LoVo (cell line): ENCODE measurements around the gene LGI1.

Experiments
- DNase-seq: peaks from one replicate; pipeline ENCODE4 v3.0.0-alpha.2; 2016; ENCODE audit warnings: low spot score

The LGI1 gene

GRCh38 chr10:93755443-93756116, 2.2 kb upstream of the LGI1 start:
- DNase-seq, result no peak

GRCh38 chr10:93756118-93756517, 1.6 kb upstream of the LGI1 start:
- DNase-seq, result no peak

- no peak for DNase-seq
These were observed 600 bp upstream of the LGI1 start for GRCh38 chr10:93757136-93757535.

GRCh38 chr10:93758508-93758885, 761 bp downstream of the LGI1 start:
- DNase-seq, result no peak

GRCh38 chr10:93758891-93759410, 1.2 kb downstream of the LGI1 start:
- no peak for DNase-seq

- no peak for DNase-seq
These were observed 2.8 kb downstream of the LGI1 start for GRCh38 chr10:93760490-93760889.

GRCh38 chr10:93762979-93763391, 5.2 kb downstream of the LGI1 start:
- DNase-seq, result no peak

GRCh38 chr10:93766918-93767317, 9.2 kb downstream of the LGI1 start:
- no peak for DNase-seq

- no peak for DNase-seq
These were observed 10.1 kb downstream of the LGI1 start for GRCh38 chr10:93767724-93768399.

- DNase-seq, result no peak
These were observed 11.2 kb downstream of the LGI1 start for GRCh38 chr10:93768892-93769291.

GRCh38 chr10:93771354-93771753, 13.6 kb downstream of the LGI1 start:
- DNase-seq, result no peak

GRCh38 chr10:93773120-93773519, 15.4 kb downstream of the LGI1 start:
- no peak for DNase-seq

GRCh38 chr10:93773705-93774104, 16.0 kb downstream of the LGI1 start:
- DNase-seq, result no peak

- no peak for DNase-seq
These were observed 17.6 kb downstream of the LGI1 start for GRCh38 chr10:93775356-93775755.

GRCh38 chr10:93777092-93777491, 19.4 kb downstream of the LGI1 start:
- no peak for DNase-seq

- DNase-seq, result no peak
These were observed 26.3 kb downstream of the LGI1 start for GRCh38 chr10:93784059-93784458.

- DNase-seq, result no peak
These were observed 30.9 kb downstream of the LGI1 start for GRCh38 chr10:93788413-93789208.

GRCh38 chr10:93790439-93790838, 32.7 kb downstream of the LGI1 start:
- no peak for DNase-seq

- no peak for DNase-seq
These were observed 38.4 kb downstream of the LGI1 start for GRCh38 chr10:93796167-93796566.

- no peak for DNase-seq
These were observed 40.1 kb downstream of the LGI1 start for GRCh38 chr10:93797825-93798224.

GRCh38 chr10:93799155-93799708, 41.5 kb downstream of the LGI1 start:
- no peak for DNase-seq

GRCh38 chr10:93804200-93804599, 46.5 kb downstream of the LGI1 start:
- DNase-seq, result no peak

- no peak for DNase-seq
These were observed 49.2 kb downstream of the LGI1 start for GRCh38 chr10:93806903-93807302.
